Endothelial cell of umbilical vein (primary cell): ENCODE results near the gene BMPR2. TPM values are rescaled to one million over a fixed set of nuclear protein-coding genes. Genes with fewer than 3 reads are reported as not detected.

Experiments used
- BruUV-seq: library from RNA; stranded (reverse); fragments of 400-500 nt; replicated peaks from 2 replicates; lab custom pipeline; 2021; lab: Mats Ljungman, UMichigan
- CTCF ChIA-PET: fragments of 300-600, 350-600 bp; sonication (Branson Sonifier 250); formaldehyde crosslinking; loops from one replicate; lab custom pipeline; 2021; ENCODE audit warnings: antibody characterized with exemption, inconsistent platforms; lab: Charles Lee
- POLR2A ChIA-PET: fragments of 300-600, 350-600 bp; sonication (Branson Sonifier 250); formaldehyde crosslinking; loops from one replicate; lab custom pipeline; 2021; ENCODE audit warnings: antibody characterized with exemption, inconsistent platforms; lab: Charles Lee
- DNase-seq: peaks from one replicate; pipeline ENCODE4 v3.0.0-alpha.2; 2011; ENCODE audit warnings: low read depth, low spot score
- FAIRE-seq: peaks from 2 replicates; lab custom pipeline; 2011; peaks lifted over from hg19 to GRCh38; lab: Jason Lieb, UNC
- H2AFZ ChIP-seq: 2 replicates; pipeline ENCODE4 v1.6.0; 2012; ENCODE audit warnings: low read depth, low read length, control low read depth, inconsistent platforms
- H3K27ac ChIP-seq: 2 replicates; pipeline ENCODE4 v1.5.1; 2011; ENCODE audit warnings: low read depth, mild to moderate bottlenecking, control low read depth, low read length, moderate library complexity; ENCODE audit not compliant: insufficient read depth
- H3K27me3 ChIP-seq, 2 experiments: 2 replicates each; pipeline versions ENCODE4 v1.6.0 to v1.6.1; 2011; ENCODE audit warnings: low read length in 2 of 2, mixed read lengths in 1 of 2; ENCODE audit not compliant: control insufficient read depth in 2 of 2, insufficient read depth in 2 of 2
- H3K36me3 ChIP-seq, 2 experiments: 2 replicates in 1 of 2; 3 replicates in 1 of 2; pipeline ENCODE4 v1.5.1; 2011; ENCODE audit warnings: low read length in 2 of 2, mild to moderate bottlenecking in 1 of 2, moderate library complexity in 1 of 2; ENCODE audit not compliant: control insufficient read depth in 2 of 2, insufficient read depth in 2 of 2; ENCODE audit errors: extremely low read depth in 1 of 2
- H3K4me1 ChIP-seq: 3 replicates; pipeline ENCODE4 v1.5.1; 2011; ENCODE audit warnings: mild to moderate bottlenecking, low read length; ENCODE audit not compliant: control insufficient read depth, insufficient read depth; ENCODE audit errors: extremely low read depth
- H3K4me2 ChIP-seq: 2 replicates; pipeline ENCODE4 v1.6.1; 2011; ENCODE audit warnings: low read length, control low read depth, mixed read lengths; ENCODE audit not compliant: insufficient read depth
- H3K4me3 ChIP-seq, 3 experiments: fragments of 200-600 bp in 1 of 3; sonication (generic), shearing (Covaris generic) in 1 of 3; replicated peaks in 1 of 3; 2 replicates each; pipeline ENCODE4 v1.5.1; 2011 to 2016; ENCODE audit warnings: control low read depth in 3 of 3, low read length in 3 of 3, mild to moderate bottlenecking in 2 of 3, inconsistent platforms in 1 of 3, low read depth in 1 of 3, moderate library complexity in 1 of 3; ENCODE audit not compliant: insufficient read depth in 1 of 3
- H3K79me2 ChIP-seq: 2 replicates; pipeline ENCODE4 v1.6.0; 2012; ENCODE audit warnings: low read length, inconsistent platforms; ENCODE audit not compliant: control insufficient read depth, insufficient read depth
- H3K9ac ChIP-seq: replicated peaks from 2 replicates; pipeline ENCODE3; 2011; ENCODE audit warnings: low read length, control low read depth; ENCODE audit not compliant: insufficient read depth; ENCODE audit errors: extremely low read depth
- H3K9me1 ChIP-seq: replicated peaks from 3 replicates; pipeline ENCODE4 v1.6.0; 2011; ENCODE audit warnings: mild to moderate bottlenecking, low read length; ENCODE audit not compliant: control insufficient read depth, insufficient read depth; ENCODE audit errors: extremely low read depth
- H3K9me3 ChIP-seq: replicated peaks from 2 replicates; pipeline ENCODE4 v1.5.1; 2012; ENCODE audit warnings: low read length, inconsistent platforms; ENCODE audit not compliant: control insufficient read depth, insufficient read depth
- H4K20me1 ChIP-seq: replicated peaks from 2 replicates; pipeline ENCODE3; 2011; ENCODE audit warnings: mild to moderate bottlenecking, low read length; ENCODE audit not compliant: control insufficient read depth, insufficient read depth; ENCODE audit errors: extremely low read depth
- CTCF ChIP-seq, 2 donors: IDR thresholded peaks; 1 replicate in 1 of 2; 2 replicates in 1 of 2; pipeline ENCODE4 v1.5.1; 2011; ENCODE audit warnings: low read length in 2 of 2, mild to moderate bottlenecking in 2 of 2, moderate library complexity in 2 of 2, control low read depth in 1 of 2, inconsistent platforms in 1 of 2, low read depth in 1 of 2; ENCODE audit not compliant: insufficient read depth in 1 of 2; ENCODE audit errors: extremely low read depth in 1 of 2
- EZH2 ChIP-seq: IDR thresholded peaks from 2 replicates; pipeline ENCODE4 v1.6.1; 2012; ENCODE audit warnings: borderline replicate concordance, low read depth, mild to moderate bottlenecking, moderate library complexity, low read length, inconsistent platforms; ENCODE audit not compliant: severe bottlenecking
- JUN ChIP-seq: IDR thresholded peaks from 2 replicates; pipeline ENCODE4 v1.6.1; 2011; ENCODE audit warnings: borderline replicate concordance, low read depth; ENCODE audit not compliant: insufficient read length, insufficient read depth
- POLR2A ChIP-seq: IDR thresholded peaks from 2 replicates; pipeline ENCODE4 v1.6.1; 2012; ENCODE audit warnings: low read depth, mild to moderate bottlenecking, control low read depth, low read length
- POLR2AphosphoS5 ChIP-seq: IDR thresholded peaks from 2 replicates; pipeline ENCODE4 v1.6.1; 2012; ENCODE audit warnings: low read depth, mild to moderate bottlenecking, control low read depth, low read length, moderate library complexity; ENCODE audit not compliant: insufficient read depth
- dilution Hi-C: fragments of 300-500 bp; cut with MboI; formaldehyde crosslinking; loops from one replicate; pipeline ENCODE4 v1.15.0; 2019; ENCODE audit warnings: low sequenced_read_pairs; ENCODE audit not compliant: extremely low pct_ligation_motif_present
- intact Hi-C: fragments of 100-400 bp; cut with micrococcal nuclease; formaldehyde crosslinking; loops from one replicate; pipeline ENCODE4 v1.10.0; 2022
- polyA plus RNA-seq, 4 experiments: library from polyadenylated mRNA; depleted of rRNA in 3 of 4; stranded (reverse) in 3 of 4; unstranded in 1 of 4; fragments of >200 nt; gene quantifications; 2 replicates each; pipeline versions ENCODE4 v1.2.1 to v1.2.3, GENCODE V29; 2011 to 2012; ENCODE audit warnings: missing spikeins in 1 of 4
- total RNA-seq: library from RNA; stranded (reverse); gene quantifications from 2 replicates; pipeline ENCODE4 v1.2.3, GENCODE V29; 2021
- TF ChIP-seq, protein P1 (sequence below): IDR thresholded peaks from 2 replicates; pipeline ENCODE4 v1.6.1; 2011; ENCODE audit not compliant: insufficient read depth, insufficient read length

BMPR2 gene
- total and polyA plus RNA-seq, 2 donors (not counting 3 experiments of a cell fraction or from before 2014, with no cell fraction given) = 35.8 to 113 TPM

DNA sequence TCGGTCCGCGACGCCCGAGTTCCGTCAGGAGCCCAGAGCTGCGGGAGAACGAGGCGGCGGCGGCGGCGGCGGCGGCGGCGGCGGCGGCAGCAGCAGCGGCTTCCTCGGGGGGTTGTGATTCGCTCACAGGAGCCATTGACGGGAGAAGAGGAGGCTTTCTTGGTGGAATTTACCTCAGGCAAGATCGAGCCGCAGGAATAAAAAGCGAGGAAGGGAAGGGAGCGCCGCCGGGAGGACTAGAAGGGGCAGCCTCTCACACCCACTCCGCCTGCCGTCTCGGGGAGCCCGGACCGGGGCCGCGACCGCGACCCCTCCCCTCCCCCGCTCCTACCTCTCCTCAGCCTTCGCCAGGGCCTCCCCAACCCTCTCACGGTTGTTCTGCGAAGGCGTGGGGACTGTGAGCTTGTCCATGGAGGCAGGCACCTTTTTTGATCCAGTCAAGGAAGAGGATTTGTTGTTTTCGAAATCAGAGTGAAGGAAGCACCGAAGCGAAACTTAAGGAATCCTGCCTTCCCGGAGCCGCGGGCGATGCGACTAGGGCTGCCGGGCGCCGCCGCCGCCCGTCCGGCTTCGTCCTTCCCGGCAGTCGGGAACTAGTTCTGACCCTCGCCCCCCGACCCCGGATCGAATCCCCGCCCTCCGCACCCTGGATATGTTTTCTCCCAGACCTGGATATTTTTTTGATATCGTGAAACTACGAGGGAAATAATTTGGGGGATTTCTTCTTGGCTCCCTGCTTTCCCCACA is 506 bp downstream of the BMPR2 start:
- Histone ChIP-seq H3K9me3 (no peaks in the 10 kb centered on the region), H3K9me1 (no peaks in the 10 kb centered on the region), H3K4me2 (peak overlapping the region; percentile 93), H3K9ac (peak overlapping the region; percentile 98), H3K4me3 (peak overlapping the region; percentile 95 to 99 (median 97)), H3K27me3 (no peaks in the 10 kb centered on the region), H4K20me1 (peaks cover 14% of the 10 kb centered on the region), H2AFZ (peak overlapping the region; percentile 18), H3K79me2 (peaks cover 53% of the 10 kb centered on the region), H3K27ac (peak overlapping the region; percentile 99), H3K4me1 (peaks cover 25% of the 10 kb centered on the region), H3K36me3 (no peaks in the 10 kb centered on the region)
- dilution Hi-C loops (no loop called here), intact Hi-C loops (loop anchor here (1.0 to 5.0 kb wide), 6 partner anchors 32 to 156 kb away; no protein-coding TSS in a partner anchor)
- ChIA-PET POLR2A (interaction anchor here (0.6 kb wide), 1 partner anchor 8 kb away, joined by 3 read pairs; no protein-coding TSS in a partner anchor), CTCF (interaction anchor here (0.6 to 4.4 kb wide), 5 partner anchors 31 to 110 kb away, joined by 3 to 26 read pairs (median 3); no protein-coding TSS in a partner anchor)
- no peak for FAIRE-seq
- BruUV-seq = TSS peak; percentile 27
- peak; percentile 59 for DNase-seq
- TF ChIP-seq EZH2 = no peak
- no peak for TF ChIP-seq POLR2AphosphoS5
- TF ChIP-seq, protein P1, sequence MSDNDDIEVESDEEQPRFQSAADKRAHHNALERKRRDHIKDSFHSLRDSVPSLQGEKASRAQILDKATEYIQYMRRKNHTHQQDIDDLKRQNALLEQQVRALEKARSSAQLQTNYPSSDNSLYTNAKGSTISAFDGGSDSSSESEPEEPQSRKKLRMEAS = no peak
- no peak for TF ChIP-seq JUN
- TF ChIP-seq POLR2A = no peak
- TF ChIP-seq CTCF (IDR thresholded peaks at IDR 0.05; ENCODE audit: extremely low read depth in 1 of 2, insufficient read depth in 1 of 2, low read depth in 1 of 2, low read length in 2 of 2) = no peak
